ENCODE data around the gene WDR74.
A peak's percentile ranks its signal among the peaks of the same experiment; 100 is the strongest.
"Not testable (repeated sequence)": the region's sequence is repeated elsewhere in the genome, so short reads cannot be mapped to it uniquely, and the experiment has no call there.

The WDR74 gene

DNA sequence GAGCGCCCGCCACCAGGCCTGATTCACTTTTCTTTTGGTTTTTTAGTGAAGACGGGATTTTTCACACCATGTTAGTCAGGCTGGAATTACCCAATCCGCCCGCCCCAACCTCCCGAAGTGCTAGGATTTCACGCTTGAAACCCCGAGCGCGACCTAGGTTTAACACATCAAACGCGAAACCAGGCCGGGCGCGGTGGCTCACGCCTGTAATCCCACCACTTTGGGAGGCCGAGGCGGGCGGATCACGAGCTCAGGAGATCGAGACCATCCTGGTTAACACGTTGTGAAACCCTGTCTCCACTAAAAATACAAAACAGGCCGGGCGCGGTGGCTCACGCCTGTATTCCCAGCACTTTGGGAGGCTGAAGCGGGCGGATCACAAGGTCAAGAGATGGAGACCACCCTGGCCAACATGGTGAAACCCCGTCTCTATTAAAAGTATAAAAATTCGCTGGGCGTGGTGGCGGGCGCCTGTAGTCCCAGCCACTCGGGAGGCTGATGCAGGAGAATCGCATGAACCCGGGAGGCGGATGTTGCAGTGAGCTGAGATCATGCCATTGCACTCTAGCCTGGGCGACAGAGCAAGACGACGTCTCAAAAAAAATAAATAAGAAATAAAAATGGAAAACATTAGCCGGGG lies 1.5 kb upstream of the WDR74 start:
- peak; percentile 55 for DNase-seq

DNA sequence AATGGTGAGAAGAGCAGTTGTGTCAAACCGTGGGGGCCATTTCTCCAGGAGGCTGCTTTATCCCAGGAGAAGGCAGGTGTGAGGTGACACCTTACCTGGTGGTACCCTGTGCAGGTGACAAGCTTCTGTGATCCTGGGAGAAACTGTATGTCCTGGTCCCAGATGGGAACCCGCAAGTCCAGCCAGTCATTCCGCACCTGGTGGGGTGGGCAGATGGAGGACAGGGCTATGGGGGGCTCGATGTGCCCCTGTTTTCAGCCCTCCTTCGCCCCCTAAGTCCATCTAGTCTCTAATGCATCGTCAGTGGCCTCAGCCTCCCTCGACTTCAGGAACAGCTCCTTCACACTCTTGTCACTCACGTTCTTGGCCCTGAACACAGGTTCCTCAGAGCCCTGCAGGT lies 4.1 kb downstream of the WDR74 start:
- DNase-seq, result no peak

DNA sequence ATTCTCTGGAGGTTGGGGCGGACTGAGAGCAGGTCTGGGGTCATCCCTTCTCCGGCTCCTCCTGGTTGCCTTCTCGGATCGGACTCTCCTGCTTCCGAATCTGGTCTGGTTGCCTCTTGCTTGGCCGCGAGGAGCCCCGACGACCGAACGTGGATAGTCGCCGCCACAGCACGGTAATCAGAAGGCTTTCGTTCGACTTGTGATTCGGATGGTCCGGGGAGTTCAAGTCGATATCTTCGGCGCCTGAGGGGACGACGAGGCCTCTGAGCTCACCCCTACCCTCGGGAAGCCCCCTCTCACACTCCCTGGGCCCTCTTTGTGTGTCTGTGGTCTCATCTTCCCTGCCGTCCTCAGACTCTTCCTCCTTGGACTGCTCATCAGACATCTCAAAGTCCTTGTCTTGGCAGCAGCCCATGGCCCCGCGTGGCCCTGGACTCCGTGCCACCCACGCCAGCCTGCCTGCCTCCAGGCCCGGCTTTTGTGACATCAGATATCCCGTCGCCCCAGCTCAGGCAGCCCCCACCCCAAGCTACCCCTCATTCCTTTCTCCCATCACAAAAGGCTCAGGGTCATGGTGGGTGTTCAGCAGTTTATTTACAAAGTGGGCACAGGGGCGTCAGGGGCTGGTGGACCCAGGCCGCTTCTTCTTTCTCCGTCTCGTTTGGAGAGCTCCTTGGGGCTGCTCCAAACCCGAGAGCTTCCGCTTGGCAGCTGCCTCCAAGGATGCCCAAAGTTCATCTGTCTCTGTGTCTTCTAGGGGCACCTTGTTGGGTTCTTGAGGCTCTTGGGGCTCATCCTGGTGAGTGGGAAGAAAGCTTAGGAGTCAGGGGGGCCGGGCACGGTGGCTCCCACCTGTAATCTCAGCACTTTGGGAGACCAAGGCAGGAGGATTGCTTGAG lies 6.8 kb downstream of the WDR74 start, which contains the start of gene TEX54:
TEX54 (minus strand) TSS at position 506 of the 899 bp plus-strand sequence.
- peak; percentile 37 for DNase-seq

DNA sequence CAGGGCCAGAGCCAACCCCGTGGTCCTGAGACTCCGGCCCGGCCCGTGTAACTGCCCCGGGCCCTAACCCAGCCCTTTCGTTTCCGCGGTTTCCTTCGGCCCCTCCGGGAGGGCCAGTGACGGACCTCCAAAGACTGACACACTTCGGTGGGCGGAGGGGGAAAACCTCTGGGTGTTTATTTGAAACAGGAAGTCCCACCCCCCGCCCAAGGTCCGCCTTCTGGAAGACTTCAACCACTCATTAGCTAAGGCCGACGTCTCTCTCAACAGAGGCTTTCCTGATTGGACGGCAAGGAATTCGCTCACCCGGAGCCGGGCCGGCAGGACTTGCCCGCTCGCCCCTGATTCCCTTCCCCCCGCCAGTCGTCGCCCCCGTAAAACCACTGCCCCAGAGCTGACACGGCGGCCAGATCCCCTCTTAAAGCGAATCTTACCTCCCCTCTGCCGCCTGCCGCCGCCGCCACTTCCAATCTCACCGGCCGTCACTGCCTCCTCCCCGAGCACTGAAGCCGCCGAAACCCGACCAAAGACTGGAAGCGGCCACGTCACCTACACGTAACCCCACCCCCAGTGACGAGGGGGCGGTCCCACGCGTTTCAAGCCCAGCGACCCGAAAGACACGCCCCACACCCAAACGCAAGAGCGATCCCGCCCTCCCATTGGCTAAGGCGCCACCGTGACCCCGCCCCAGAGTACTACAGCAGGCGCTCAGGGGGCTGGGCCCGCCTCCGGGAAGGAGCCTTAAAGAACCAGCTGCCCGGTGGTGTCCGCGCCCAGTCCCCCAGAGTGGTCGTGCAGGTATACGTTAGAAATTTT lies 7.7 kb downstream of the WDR74 start, which contains the start of gene STX5:
STX5 (minus strand) TSS at position 532 of the 816 bp plus-strand sequence. CDS start 808 bp downstream, outside the sequence.
- peak; percentile 99 for DNase-seq

DNA sequence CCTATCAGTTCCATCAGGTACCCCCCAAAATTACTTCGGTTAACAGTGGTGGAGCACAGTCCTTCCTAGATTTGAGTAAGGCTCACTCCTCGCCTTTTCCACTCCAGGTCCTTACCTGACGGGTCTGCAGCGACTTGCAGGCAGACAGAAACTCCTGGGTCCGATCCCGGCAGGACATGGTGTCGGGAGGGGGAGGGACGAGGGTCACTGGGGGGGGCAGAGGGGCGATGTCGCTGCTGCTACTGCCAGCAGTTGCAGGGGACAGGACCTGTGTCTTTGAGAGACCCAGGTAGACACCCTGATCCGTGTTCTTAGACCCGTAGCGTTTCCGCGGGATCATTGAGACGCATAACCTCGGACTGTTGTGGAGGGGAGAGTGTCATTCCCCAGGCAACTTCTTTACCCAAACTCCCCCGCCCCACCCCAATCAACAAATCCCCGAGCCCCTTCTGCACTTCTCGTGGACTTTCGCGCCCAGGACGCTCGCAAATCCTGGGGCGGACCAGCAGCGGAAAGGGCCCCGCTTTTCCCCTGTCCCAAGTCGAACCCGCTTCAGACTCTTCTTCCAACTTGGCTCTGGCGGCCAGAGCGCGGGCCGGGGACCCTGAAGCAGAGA lies 8.4 kb downstream of the WDR74 start:
- no peak for DNase-seq

DNA sequence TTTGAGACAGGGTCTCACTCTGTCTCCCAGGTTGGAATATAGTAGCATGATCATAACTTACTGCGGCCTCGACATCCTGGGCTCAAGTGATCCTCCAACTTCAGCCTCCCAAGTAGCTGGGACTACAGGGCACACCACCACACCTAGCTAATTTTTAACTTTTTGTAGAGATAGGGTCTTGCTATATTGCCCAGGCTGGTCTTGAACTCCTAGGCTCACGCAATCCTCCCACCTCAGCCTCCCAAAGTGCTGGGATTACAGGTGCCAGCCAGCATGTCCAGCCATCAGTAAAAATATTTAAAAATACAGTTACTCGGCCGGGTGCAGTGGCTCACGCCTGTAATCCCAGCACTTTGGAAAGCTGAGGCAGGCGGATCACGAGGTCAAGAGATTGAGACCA lies 11.3 kb downstream of the WDR74 start:
- not testable (repeated sequence) for DNase-seq

DNA sequence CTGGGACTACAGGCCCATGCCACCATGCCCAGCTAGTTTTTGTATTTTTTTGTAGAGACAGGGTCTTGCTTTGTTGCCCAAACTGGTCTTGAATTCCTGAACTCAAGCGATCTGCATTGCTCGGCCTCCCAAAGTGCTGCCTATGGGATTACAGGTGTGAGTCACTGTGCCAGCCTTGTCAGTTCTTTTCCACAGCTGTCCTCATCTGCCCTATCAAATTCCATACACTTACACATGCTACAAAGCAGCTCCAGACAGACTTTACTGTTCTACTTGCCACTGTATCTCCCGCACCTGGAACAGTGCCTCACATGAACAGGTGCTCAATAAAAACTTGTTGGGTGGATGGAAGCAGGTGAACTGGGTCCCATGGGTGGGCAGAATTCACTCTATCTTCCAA lies 15.7 kb downstream of the WDR74 start:
- DNase-seq, result no peak

DNA sequence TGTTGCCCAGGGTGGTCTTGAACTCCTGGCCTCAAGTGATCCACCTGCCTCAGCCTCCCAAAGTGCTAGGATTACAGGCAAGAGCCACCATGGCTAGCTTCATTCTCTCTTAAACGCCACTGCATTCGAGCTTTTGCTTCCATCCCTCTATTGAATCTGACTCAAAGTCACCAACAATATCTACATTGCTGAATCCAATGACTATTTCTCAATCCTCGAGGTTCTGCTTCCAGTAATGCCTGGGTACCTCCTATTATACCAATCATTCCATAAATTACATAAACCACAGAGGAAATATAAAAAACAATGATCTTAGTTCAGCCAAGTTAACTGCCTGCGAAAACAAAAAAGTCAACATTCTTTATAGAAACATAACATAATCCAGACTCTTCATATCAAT lies 22.3 kb downstream of the WDR74 start:
- no peak for DNase-seq

DNA sequence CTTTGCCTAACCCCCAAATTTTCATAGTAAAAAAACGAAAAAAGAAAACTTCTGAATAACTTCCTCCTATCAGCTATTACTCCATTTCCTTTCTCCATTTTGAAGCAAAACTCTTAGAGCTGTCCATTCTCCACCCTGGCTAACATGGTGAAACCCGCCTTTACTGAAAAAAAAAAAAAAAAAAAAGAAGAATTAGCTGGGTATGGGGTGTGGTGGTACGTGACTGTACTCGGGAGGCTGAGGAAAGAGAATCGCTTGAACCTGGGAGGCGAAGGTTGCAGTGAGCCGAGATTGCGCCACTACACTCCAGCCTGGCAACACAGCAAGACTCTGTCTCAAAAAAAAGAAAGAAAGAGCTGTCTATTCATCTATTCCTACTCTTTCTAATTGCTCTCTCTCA lies 22.8 kb downstream of the WDR74 start:
- DNase-seq, result no peak

DNA sequence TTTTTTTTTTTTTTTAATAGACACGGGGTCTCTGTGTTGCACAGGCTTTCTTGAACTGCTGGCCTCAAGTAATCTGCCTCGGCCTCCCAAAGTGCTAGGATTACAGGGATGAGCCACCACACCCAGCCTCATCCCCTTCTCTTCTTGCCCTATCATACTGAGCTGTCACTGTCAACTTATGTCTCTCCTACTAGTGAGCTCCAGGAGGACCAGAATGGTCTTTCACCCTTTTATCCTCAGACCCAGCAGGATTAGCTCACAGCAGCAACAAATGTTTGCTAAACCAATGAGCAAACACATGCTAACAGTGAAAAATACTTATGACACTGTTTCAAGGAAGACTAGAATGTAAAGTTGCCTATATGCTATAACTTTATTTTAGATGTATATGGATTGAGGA lies 27.7 kb downstream of the WDR74 start:
- no peak for DNase-seq

DNA sequence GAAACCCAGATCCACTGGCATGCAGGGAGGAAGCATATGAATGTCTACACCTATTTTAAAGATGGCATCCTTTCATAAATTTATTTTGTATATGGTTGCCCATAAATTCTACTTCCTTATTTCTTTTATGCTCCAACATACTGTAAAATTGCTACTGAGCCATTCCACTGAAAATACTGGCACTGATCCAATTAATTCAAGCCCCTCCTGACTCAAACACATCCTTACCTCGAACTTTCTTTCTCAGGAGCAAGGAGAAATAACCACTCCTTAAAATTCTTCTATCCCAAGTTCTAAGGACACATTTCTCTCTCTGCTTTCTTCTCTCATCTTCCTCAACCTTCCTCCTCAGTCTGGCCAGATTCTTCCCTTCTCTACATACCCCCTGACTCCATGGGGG lies 28.6 kb downstream of the WDR74 start:
- no peak for DNase-seq

DNA sequence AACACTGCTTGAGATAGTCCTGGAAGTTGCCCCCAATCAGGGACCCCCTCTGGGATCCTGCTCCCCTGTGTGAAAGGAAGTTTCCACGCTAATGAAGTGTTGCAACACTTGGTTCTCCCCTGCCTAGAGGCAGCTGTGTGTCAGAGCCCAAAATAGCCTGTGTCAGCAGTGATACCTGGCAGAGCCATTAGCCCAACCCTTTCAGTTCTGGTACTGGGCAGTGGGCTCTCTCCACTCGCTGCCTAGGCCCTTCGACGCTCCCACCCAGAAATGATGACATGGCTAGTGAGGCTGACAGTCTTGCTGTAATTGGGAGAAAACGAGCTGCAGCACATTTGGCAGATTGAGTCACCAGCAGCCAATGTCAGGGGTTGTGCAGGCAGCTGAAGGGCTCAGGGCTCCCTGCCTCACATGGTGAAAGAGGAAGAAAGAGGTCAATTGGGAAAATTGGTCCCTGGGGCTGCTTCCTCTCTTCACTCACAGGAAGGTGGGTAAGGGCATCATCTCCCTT lies 32.7 kb downstream of the WDR74 start:
- DNase-seq, result no peak

DNA sequence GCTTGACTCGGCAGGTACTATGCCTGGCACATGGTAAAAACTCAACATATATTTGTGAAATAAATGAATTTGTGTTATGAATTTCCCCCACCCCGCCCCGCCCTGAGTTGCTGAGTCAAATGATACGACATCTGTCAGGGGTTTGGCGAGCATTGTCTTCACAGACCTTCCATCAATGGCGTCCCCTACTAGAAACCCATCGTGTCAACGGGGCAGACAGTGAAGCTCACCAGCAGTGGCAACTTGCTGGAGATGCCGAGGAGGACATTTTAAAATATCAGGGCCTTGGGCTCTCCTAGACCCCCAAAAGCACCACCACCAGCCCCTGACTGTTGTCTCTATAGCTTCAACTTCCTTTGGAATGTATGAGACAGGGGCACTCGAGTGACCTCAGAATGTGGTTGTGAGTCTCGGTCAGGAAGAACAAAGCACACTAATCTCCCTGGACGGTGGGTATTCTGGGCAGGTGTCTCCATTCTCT lies 33.4 kb downstream of the WDR74 start:
- peak; percentile 33 for DNase-seq

DNA sequence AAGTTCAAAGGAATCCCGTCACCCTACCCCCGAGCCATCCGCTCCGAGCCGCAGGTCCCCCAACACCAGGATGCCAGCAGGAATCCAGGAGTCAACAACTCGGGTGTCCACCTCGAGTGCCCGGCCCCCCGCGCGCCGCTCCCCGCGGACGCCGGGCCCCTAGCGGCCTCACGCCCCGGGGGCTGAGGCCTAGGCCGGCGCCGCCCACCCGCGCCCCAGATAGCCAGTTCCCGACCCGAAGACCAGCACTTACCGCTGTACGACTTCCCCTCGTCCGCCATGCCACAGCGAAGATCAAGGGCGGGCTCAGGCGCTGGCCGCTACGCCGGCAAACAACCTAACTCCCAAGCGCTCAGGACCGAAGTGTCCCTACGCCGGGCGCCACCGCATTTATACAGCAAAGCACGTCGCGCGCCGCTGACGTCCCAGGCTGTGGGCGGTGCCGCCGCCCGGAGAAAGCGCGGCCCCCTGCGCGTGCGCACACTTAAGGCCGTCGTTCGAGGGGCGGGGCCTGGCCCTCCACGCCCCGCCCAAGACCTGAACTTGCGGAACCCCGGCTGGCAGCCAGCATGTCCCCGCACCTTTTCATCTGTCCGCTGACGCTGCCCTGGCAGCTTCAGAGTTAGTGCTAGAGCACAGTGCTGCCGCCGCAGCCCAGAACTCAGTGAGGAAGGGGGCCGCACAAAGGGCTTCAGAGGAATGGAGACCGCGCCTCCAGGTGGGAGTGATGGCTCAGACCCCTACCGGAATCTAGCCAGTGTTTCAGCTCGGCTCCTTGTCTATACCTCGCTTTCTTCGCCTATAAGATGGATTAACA lies 34.1 kb downstream of the WDR74 start, which contains the start of gene NXF1:
NXF1 (minus strand) TSS at position 365 of the 817 bp plus-strand sequence; CDS start at position 281, 84 bp downstream.
- peak; percentile 95 for DNase-seq

DNA sequence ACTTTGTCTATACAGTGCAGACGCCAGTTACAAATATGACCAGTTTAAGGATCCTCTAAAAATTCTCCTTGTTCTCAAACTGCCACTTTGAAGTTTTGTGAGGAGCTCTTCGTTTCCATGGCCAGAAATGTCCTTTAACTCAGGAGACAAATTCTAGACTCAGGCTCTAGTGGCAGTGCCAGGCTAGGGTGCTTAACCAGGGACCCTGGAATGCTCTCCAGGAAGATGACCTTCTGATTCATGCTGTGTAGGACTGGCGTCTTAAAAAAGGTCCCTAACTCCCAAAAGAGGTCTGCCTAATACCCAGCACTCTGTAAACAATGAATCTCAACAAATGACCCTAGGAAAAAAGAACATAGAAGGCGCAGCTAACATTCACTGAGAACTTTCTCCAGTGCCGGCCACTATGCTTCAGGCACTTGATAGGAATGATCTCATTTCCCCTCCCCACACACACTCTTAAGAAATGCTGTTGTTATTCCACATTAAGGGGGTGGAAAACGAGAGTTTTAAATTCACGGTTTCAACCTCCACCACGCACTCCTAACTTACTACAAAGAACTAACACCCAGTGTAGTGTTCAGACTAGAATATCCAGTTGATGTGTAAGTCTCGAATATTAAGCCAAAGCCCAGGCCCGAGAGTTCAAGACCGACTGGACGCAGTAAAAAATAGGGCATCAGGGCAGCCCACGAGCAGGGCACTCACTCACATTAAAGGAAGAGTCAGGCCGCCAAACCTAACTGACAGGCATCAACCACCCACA lies 34.9 kb downstream of the WDR74 start:
- no peak for DNase-seq

DNA sequence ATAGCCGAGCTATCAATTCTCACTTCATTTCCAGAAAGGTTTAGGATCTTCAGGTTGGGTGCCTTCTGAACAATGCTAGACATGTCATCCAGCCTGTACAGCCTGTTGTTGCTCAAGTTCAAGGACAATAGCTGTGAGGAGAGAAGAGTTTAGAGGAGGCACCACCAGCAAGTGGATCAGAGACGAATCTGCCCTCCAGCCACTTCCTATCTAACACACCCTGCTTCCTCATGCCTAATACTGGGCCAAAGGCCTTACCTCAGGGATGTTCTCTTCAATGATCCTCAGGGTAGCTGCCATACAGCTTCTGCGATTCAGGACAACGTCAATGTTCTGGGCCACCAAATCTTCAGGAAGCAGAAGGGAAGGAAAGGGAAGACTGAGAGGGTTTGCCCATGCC lies 38.3 kb downstream of the WDR74 start:
- no peak for DNase-seq

DNA sequence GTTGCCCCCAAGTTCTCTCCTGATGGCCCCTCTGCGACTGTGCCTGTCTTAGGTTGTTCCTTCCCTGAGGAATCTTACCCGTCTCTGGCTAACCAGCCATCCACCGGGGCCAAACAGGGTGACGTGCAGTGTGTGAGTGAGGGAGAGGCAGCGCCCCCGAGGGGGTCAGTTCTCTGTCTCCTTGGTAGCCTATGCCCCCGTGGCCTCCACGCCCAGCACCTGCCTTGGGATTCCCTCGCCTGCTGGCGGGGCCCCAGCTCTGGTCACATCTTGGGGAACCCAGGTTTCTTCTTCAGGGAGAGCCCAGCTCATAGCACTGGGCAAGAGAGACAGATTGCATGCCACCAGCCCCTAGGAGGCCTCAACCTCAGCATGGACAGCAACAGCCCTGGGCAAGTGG lies 39.9 kb downstream of the WDR74 start:
- no peak for DNase-seq

DNA sequence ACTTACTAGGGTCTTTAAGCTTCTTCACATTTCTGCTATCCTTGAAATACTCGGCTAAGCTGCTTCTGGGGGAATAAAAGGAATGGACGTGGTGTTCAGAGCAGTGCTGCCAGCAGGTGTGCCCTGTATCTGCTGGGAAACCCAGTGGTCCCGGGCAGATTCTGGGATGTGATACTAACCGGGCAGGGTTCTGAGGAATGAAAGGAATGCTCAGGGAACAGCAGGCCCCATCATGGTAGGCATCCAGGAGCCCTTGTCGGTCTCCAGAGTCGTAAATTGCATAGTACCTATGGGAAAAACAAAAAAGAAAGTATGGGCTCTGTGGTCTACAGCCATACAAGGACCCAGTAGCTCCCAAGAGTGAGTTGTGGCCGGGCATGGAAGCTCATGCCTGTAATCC lies 43.1 kb downstream of the WDR74 start:
- DNase-seq, result no peak

DNA sequence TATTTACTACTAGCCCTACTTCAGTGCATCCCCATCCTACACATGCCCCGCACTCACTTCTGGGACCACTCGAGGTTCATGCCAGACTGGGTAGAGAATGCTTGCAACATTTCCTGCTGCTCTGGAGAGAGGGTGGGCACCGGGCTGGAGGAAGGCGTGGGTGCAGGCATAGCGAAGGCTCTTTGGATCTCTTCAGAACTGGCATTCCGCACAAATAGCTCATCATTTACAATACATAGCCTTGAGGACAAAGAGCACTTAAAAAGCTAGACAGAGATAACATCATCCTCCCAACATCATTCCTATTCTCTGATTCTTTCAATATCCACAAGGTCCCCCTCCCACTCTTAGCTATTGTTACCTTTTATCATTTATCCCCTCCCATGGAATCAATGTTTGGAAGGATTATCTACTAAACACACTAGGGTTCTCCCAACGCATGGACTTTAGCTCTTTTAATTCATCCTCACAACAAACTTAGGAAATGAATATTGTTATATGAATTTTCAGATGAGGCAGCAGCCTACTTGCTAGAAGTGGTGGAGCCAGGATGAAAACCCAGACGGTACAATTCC lies 45.1 kb downstream of the WDR74 start:
- no peak for DNase-seq

DNA sequence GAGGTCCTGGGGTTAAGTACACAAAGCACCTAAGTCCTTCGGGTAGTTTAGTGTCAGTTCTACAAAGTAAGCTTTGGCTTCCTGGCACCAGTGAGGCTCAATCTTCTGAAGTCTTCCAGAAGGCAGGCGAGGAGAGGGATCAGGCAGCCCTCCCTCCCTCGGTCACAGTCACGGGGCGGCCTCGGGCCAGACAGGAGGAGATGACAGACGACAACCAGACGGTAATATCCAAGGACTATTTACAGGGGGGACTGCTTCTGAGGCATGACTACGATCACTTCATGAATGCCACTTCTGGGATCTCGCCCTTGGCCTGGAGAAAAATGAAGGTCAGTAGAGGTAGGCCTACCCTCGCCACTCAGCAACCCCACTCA lies 47.2 kb downstream of the WDR74 start:
- DNase-seq, result no peak
